Adrenal gland (tissue), 5 donors: ENCODE measurements around the gene MTUS2.

ENCODE experiments used
- POLR2A ChIP-seq, 2 donors: fragments of 450-650 bp; IDR thresholded peaks; one replicate each; pipeline ENCODE4 v1.6.1; 2017; ENCODE audit warnings: antibody characterized with exemption in 2 of 2, mild to moderate bottlenecking in 2 of 2, moderate library complexity in 1 of 2
- TF ChIP-seq, protein P1 (sequence below), 6 experiments: fragments of 450-650 bp in 4 of 6; fragments of 200-600 bp in 2 of 6; sonication (generic) in 1 of 6; IDR thresholded peaks; 1 replicate in 5 of 6; 2 replicates in 1 of 6; pipeline versions ENCODE4 v1.5.1 to v1.8.0; 2016 to 2021; ENCODE audit warnings: antibody characterized with exemption in 6 of 6, mild to moderate bottlenecking in 2 of 6, moderate library complexity in 1 of 6
- donor health status: DM: no; HTN: no; CAD: no.

- TF ChIP-seq, protein P1, sequence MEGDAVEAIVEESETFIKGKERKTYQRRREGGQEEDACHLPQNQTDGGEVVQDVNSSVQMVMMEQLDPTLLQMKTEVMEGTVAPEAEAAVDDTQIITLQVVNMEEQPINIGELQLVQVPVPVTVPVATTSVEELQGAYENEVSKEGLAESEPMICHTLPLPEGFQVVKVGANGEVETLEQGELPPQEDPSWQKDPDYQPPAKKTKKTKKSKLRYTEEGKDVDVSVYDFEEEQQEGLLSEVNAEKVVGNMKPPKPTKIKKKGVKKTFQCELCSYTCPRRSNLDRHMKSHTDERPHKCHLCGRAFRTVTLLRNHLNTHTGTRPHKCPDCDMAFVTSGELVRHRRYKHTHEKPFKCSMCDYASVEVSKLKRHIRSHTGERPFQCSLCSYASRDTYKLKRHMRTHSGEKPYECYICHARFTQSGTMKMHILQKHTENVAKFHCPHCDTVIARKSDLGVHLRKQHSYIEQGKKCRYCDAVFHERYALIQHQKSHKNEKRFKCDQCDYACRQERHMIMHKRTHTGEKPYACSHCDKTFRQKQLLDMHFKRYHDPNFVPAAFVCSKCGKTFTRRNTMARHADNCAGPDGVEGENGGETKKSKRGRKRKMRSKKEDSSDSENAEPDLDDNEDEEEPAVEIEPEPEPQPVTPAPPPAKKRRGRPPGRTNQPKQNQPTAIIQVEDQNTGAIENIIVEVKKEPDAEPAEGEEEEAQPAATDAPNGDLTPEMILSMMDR (IDR thresholded peaks at IDR 0.05): no peak
- no peak for TF ChIP-seq POLR2A (IDR thresholded peaks at IDR 0.05)
These were observed 404.1 kb downstream of the MTUS2 start for GRCh38 chr13:29224206-29224605.
